ENCODE data around the gene CRYBG3.

- TF ChIP-seq, protein P1, sequence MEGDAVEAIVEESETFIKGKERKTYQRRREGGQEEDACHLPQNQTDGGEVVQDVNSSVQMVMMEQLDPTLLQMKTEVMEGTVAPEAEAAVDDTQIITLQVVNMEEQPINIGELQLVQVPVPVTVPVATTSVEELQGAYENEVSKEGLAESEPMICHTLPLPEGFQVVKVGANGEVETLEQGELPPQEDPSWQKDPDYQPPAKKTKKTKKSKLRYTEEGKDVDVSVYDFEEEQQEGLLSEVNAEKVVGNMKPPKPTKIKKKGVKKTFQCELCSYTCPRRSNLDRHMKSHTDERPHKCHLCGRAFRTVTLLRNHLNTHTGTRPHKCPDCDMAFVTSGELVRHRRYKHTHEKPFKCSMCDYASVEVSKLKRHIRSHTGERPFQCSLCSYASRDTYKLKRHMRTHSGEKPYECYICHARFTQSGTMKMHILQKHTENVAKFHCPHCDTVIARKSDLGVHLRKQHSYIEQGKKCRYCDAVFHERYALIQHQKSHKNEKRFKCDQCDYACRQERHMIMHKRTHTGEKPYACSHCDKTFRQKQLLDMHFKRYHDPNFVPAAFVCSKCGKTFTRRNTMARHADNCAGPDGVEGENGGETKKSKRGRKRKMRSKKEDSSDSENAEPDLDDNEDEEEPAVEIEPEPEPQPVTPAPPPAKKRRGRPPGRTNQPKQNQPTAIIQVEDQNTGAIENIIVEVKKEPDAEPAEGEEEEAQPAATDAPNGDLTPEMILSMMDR (IDR thresholded peaks at IDR 0.05) = no peak
- TF ChIP-seq POLR2A (IDR thresholded peaks at IDR 0.05) = no peak
Observed at GRCh38 chr3:97825101-97825500, 3.3 kb downstream of the CRYBG3 start.
